H1 (cell line): ENCODE data around the gene CDK19. TPM values are rescaled to one million over a fixed set of nuclear protein-coding genes. Genes with fewer than 3 reads are reported as not detected.

ENCODE experiments used
- CTCF ChIA-PET: fragments of 300-600 bp; sonication (Branson Sonifier 250); formaldehyde crosslinking; loops from one replicate; lab custom pipeline; 2021; ENCODE audit not compliant: partially characterized antibody; lab: Charles Lee
- POLR2A ChIA-PET: fragments of 300-600 bp; sonication (Branson Sonifier 250); formaldehyde crosslinking; loops from one replicate; lab custom pipeline; 2021; ENCODE audit warnings: inconsistent platforms; ENCODE audit not compliant: partially characterized antibody; lab: Charles Lee
- DNase-seq, 2 experiments: peaks; one replicate each; pipeline versions ENCODE4 v3.0.0 to v3.0.0-alpha.2; 2010 to 2022; ENCODE audit warnings: low spot score in 2 of 2, low read depth in 1 of 2, mixed read lengths in 1 of 2
- FAIRE-seq: peaks from 2 replicates; lab custom pipeline; 2011; peaks lifted over from hg19 to GRCh38; lab: Jason Lieb, UNC
- H2AFZ ChIP-seq: 2 replicates; pipeline ENCODE4 v1.8.1; 2012; ENCODE audit warnings: low read length, inconsistent platforms
- H2AK5ac ChIP-seq: 2 replicates; pipeline ENCODE4 v1.6.1; 2013; ENCODE audit warnings: low read depth, low read length
- H2BK120ac ChIP-seq: replicated peaks from 2 replicates; pipeline ENCODE3; 2013; ENCODE audit warnings: low read depth, low read length, inconsistent platforms
- H2BK12ac ChIP-seq: 2 replicates; pipeline ENCODE4 v1.6.1; 2013; ENCODE audit warnings: low read depth, low read length
- H2BK15ac ChIP-seq: 2 replicates; pipeline ENCODE4 v1.6.1; 2013; ENCODE audit warnings: low read length
- H2BK20ac ChIP-seq: 2 replicates; pipeline ENCODE4 v1.6.1; 2013; ENCODE audit warnings: low read length
- H2BK5ac ChIP-seq: 2 replicates; pipeline ENCODE4 v1.6.1; 2013; ENCODE audit warnings: low read depth, low read length
- H3K14ac ChIP-seq: 2 replicates; pipeline ENCODE4 v1.6.1; 2013; ENCODE audit warnings: inconsistent platforms; ENCODE audit not compliant: insufficient read length
- H3K18ac ChIP-seq: 2 replicates; pipeline ENCODE4 v1.6.1; 2013; ENCODE audit warnings: low read length; ENCODE audit errors: extremely low read depth
- H3K23ac ChIP-seq: 2 replicates; pipeline ENCODE4 v1.6.1; 2013; ENCODE audit warnings: inconsistent platforms; ENCODE audit not compliant: insufficient read length
- H3K23me2 ChIP-seq: 2 replicates; pipeline ENCODE4 v1.6.1; 2013; ENCODE audit warnings: low read depth, low read length
- H3K27ac ChIP-seq: 2 replicates; pipeline ENCODE4 v1.6.1; 2011; ENCODE audit warnings: low read depth, low read length, inconsistent platforms
- H3K27me3 ChIP-seq, 4 experiments: replicated peaks in 1 of 4; 1 replicate in 1 of 4; 2 replicates in 3 of 4; pipeline versions ENCODE4 v1.6.1 to v1.8.1; 2011 to 2013; ENCODE audit warnings: low read length in 3 of 4, mild to moderate bottlenecking in 3 of 4, inconsistent platforms in 2 of 4, mixed read lengths in 2 of 4, moderate library complexity in 1 of 4; ENCODE audit not compliant: control insufficient read depth in 3 of 4, insufficient read depth in 3 of 4; ENCODE audit errors: extremely low read depth in 1 of 4
- H3K36me3 ChIP-seq, 4 experiments: 2 replicates each; pipeline versions ENCODE4 v1.6.1 to v1.8.1; 2011 to 2013; ENCODE audit warnings: mild to moderate bottlenecking in 4 of 4, low read length in 3 of 4, moderate library complexity in 2 of 4, control low read depth in 1 of 4, inconsistent platforms in 1 of 4; ENCODE audit not compliant: insufficient read depth in 4 of 4, control insufficient read depth in 2 of 4
- H3K4ac ChIP-seq: replicated peaks from 2 replicates; pipeline ENCODE3; 2013; ENCODE audit warnings: low read length, low read depth, mixed read lengths, inconsistent platforms; ENCODE audit not compliant: insufficient read length
- H3K4me1 ChIP-seq, 4 experiments: replicated peaks in 1 of 4; 1 replicate in 1 of 4; 2 replicates in 3 of 4; pipeline versions ENCODE4 v1.6.1 to v1.8.1; 2011 to 2013; ENCODE audit warnings: low read length in 3 of 4, inconsistent platforms in 2 of 4, mixed read lengths in 1 of 4; ENCODE audit not compliant: insufficient read depth in 4 of 4, control insufficient read depth in 3 of 4
- H3K4me2 ChIP-seq, 2 experiments: 2 replicates each; pipeline versions ENCODE4 v1.6.1 to v1.8.1; 2011 to 2013; ENCODE audit warnings: low read depth in 2 of 2, low read length in 2 of 2, control low read depth in 1 of 2, inconsistent platforms in 1 of 2, mild to moderate bottlenecking in 1 of 2; ENCODE audit not compliant: insufficient read depth in 1 of 2
- H3K4me3 ChIP-seq, 4 experiments: fragments of 200-600, 300-600 bp in 1 of 4; sonication (generic), shearing (Covaris generic), sonication (Bioruptor Twin) in 1 of 4; 2 replicates each; pipeline versions ENCODE4 v1.5.1 to v1.8.1; 2011 to 2016; ENCODE audit warnings: low read length in 4 of 4, low read depth in 3 of 4, control low read depth in 2 of 4, inconsistent platforms in 2 of 4, mild to moderate bottlenecking in 2 of 4, mixed read lengths in 1 of 4, moderate library complexity in 1 of 4; ENCODE audit not compliant: insufficient read depth in 2 of 4; ENCODE audit errors: extremely low read depth in 1 of 4
- H3K56ac ChIP-seq: replicated peaks from 2 replicates; pipeline ENCODE3; 2013; ENCODE audit warnings: low read depth, mild to moderate bottlenecking, mixed read lengths, low read length, inconsistent platforms; ENCODE audit not compliant: insufficient read length
- H3K79me1 ChIP-seq: 2 replicates; pipeline ENCODE4 v1.6.1; 2013; ENCODE audit warnings: low read depth, low read length, control low read depth
- H3K79me2 ChIP-seq, 2 experiments: 2 replicates each; pipeline versions ENCODE4 v1.6.1 to v1.8.1; 2012 to 2013; ENCODE audit warnings: low read length in 2 of 2, mild to moderate bottlenecking in 2 of 2, inconsistent platforms in 1 of 2; ENCODE audit not compliant: insufficient read depth in 2 of 2, control insufficient read depth in 1 of 2
- H3K9ac ChIP-seq, 4 experiments: replicated peaks in 1 of 4; 1 replicate in 1 of 4; 2 replicates in 3 of 4; pipeline versions ENCODE4 v1.6.1 to v1.8.1; 2011 to 2013; ENCODE audit warnings: low read depth in 3 of 4, low read length in 3 of 4, control low read depth in 2 of 4, mild to moderate bottlenecking in 2 of 4, moderate library complexity in 2 of 4, inconsistent platforms in 1 of 4; ENCODE audit errors: extremely low read depth in 1 of 4
- H3K9me3 ChIP-seq, 2 experiments: 2 replicates each; pipeline versions ENCODE4 v1.6.1 to v1.8.1; 2012 to 2013; ENCODE audit warnings: mild to moderate bottlenecking in 2 of 2, moderate library complexity in 2 of 2, control low read depth in 1 of 2, inconsistent platforms in 1 of 2, low read depth in 1 of 2, low read length in 1 of 2, mixed read lengths in 1 of 2; ENCODE audit not compliant: insufficient read depth in 2 of 2
- H4K20me1 ChIP-seq, 2 experiments: replicated peaks in 1 of 2; 2 replicates each; pipeline versions ENCODE3 to v1.8.1; 2011 to 2013; ENCODE audit warnings: inconsistent platforms in 2 of 2, low read length in 2 of 2, mild to moderate bottlenecking in 1 of 2; ENCODE audit not compliant: insufficient read depth in 2 of 2, control insufficient read depth in 1 of 2
- H4K5ac ChIP-seq: 2 replicates; pipeline ENCODE4 v1.6.1; 2013; ENCODE audit warnings: low read length, low read depth, mixed read lengths, inconsistent platforms; ENCODE audit not compliant: insufficient read length
- H4K8ac ChIP-seq: 2 replicates; pipeline ENCODE4 v1.8.0; 2013; ENCODE audit warnings: mild to moderate bottlenecking, moderate library complexity, low read length, inconsistent platforms; ENCODE audit not compliant: insufficient read depth; ENCODE audit errors: extremely low read depth
- H4K91ac ChIP-seq: replicated peaks from 2 replicates; pipeline ENCODE3; 2013; ENCODE audit warnings: low read length, mixed read lengths, inconsistent platforms; ENCODE audit not compliant: insufficient read length
- EZH2 ChIP-seq: fragments of 200-600 bp; sonication (generic); IDR thresholded peaks from 2 replicates; pipeline ENCODE4 v1.7.1; 2012; ENCODE audit warnings: low read depth, mild to moderate bottlenecking, moderate library complexity, low read length, inconsistent platforms; ENCODE audit not compliant: severe bottlenecking
- polyA plus RNA-seq, 7 experiments: library from polyadenylated mRNA; depleted of rRNA in 3 of 7; stranded (reverse) in 5 of 7; unstranded in 2 of 7; fragments of >200 nt in 5 of 7; fragments of 200-250 nt in 2 of 7; gene quantifications; 1 replicate in 5 of 7; 2 replicates in 1 of 7; 4 replicates in 1 of 7; pipeline versions ENCODE4 v1.2.1 to v1.2.3, GENCODE V29; 2011 to 2013; ENCODE audit warnings: missing spikeins in 2 of 7, mixed read lengths in 2 of 7
- total RNA-seq: library from RNA; stranded (reverse); fragmentation: NEBNext Ultra II Directional; extraction: Animal tissue kit (Norgen Biotek cat#: 25700); gene quantifications from 2 replicates; pipeline ENCODE4 v1.2.1, GENCODE V29; 2021

CDK19 gene
- total and polyA plus RNA-seq, 2 of the 8 experiments (the other 6 are each of a cell fraction or from before 2014, with no cell fraction given), result 4.9 to 12.6 TPM

DNA sequence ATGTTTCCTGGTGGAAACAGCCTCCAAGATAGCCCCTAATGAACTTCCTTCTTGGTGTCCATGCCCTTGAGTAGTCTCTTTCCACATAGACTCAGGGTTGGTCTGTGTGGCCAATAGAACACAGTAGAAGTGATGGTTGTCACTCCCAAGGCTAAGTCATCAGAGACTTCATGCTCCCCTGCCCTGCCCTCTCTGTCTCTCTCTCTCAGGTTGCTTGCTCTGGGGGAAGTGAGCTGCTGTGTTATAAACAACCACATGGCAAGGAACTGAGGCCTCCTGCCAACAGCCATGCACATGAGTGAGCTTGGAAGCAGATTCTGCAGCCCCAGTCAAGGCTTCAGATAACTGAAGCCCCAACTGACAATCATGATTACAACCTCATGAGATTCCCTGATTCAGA lies 253.6 kb downstream of the CDK19 start:
- Histone ChIP-seq H3K23ac (no peak overlapping the region), H3K4ac (no peak overlapping the region), H4K8ac (no peak overlapping the region), H3K79me1 (no peaks in the 10 kb centered on the region), H3K4me3 (no peak overlapping the region), H3K56ac (no peak overlapping the region), H2BK12ac (no peak overlapping the region), H4K5ac (no peak overlapping the region), H3K79me2 (no peaks in the 10 kb centered on the region), H2AFZ (no peak overlapping the region), H4K20me1 (no peaks in the 10 kb centered on the region), H3K36me3 (no peaks in the 10 kb centered on the region), H3K14ac (no peak overlapping the region), H2BK15ac (no peak overlapping the region), H4K91ac (no peak overlapping the region), H3K9me3 (no peaks in the 10 kb centered on the region), H3K4me1 (peaks cover 0 to 2% (median 0%) of the 10 kb centered on the region in 4 experiments; a peak in 2 of 7 replicates), H3K27ac (no peak overlapping the region), H3K23me2 (no peaks in the 10 kb centered on the region), H3K9ac (no peak overlapping the region), H2BK5ac (no peak overlapping the region), H2AK5ac (no peak overlapping the region), H2BK120ac (no peak overlapping the region), H3K4me2 (no peak overlapping the region), H3K27me3 (no peaks in the 10 kb centered on the region), H3K18ac (no peak overlapping the region), H2BK20ac (no peak overlapping the region)
- DNase-seq (no peak), FAIRE-seq (no peak)
- CTCF ChIA-PET, result interaction anchor here (0.7 to 1.1 kb wide), 3 partner anchors 21 to 372 kb away, joined by 3 read pairs; no protein-coding TSS in a partner anchor
- POLR2A ChIA-PET, result no interaction called here
- TF ChIP-seq EZH2, result no peak
